SU-DHL-6 (cell line): ENCODE measurements around the gene NEB.

Experiments
- H2AFZ ChIP-seq: fragments of 200-600 bp; sonication (generic); 2 replicates; pipeline ENCODE4 v1.6.1; 2014; ENCODE audit warnings: low read depth, mild to moderate bottlenecking, moderate library complexity, mixed read lengths, antibody characterized with exemption, low read length; ENCODE audit not compliant: severe bottlenecking
- H3F3A ChIP-seq: fragments of 200-600 bp; shearing (Covaris generic); 2 replicates; pipeline ENCODE4 v1.6.0; 2016; ENCODE audit warnings: antibody characterized with exemption, mild to moderate bottlenecking; ENCODE audit not compliant: insufficient read depth
- H3K27ac ChIP-seq: fragments of 200-600 bp; sonication (generic); 2 replicates; pipeline ENCODE4 v1.5.1; 2016; ENCODE audit warnings: low read depth, mild to moderate bottlenecking, low read length, moderate library complexity, mixed read lengths
- H3K27me3 ChIP-seq: fragments of 200-600 bp; sonication (generic), shearing (Covaris generic); 2 replicates; pipeline ENCODE4 v1.6.0; 2014; ENCODE audit warnings: mild to moderate bottlenecking, low read length
- H3K36me3 ChIP-seq: fragments of 200-600 bp; sonication (generic); 2 replicates; pipeline ENCODE4 v1.6.1; 2014; ENCODE audit warnings: mild to moderate bottlenecking, low read length, mixed read lengths
- H3K4me2 ChIP-seq: fragments of 300-600, 200-600 bp; shearing (Covaris generic), sonication (generic); 2 replicates; pipeline ENCODE4 v1.6.0; 2014; ENCODE audit warnings: low read length, low read depth, mild to moderate bottlenecking; ENCODE audit not compliant: poor library complexity, severe bottlenecking
- H3K4me3 ChIP-seq: fragments of 200-600 bp; sonication (generic); 2 replicates; pipeline ENCODE4 v1.5.1; 2014; ENCODE audit warnings: antibody characterized with exemption, low read length, mild to moderate bottlenecking, mixed read lengths; ENCODE audit not compliant: insufficient read depth, poor library complexity, severe bottlenecking
- H3K79me2 ChIP-seq: fragments of 200-600 bp; sonication (generic); 2 replicates; pipeline ENCODE4 v1.6.1; 2014; ENCODE audit warnings: mild to moderate bottlenecking, low read length, moderate library complexity; ENCODE audit not compliant: insufficient read depth
- H3K9ac ChIP-seq: fragments of 200-600 bp; sonication (generic); 2 replicates; pipeline ENCODE4 v1.7.0; 2014; ENCODE audit warnings: mild to moderate bottlenecking, low read length
- H3K9me2 ChIP-seq: fragments of 200-600 bp; sonication (generic); replicated peaks from 2 replicates; pipeline ENCODE4 v1.6.1; 2014; ENCODE audit warnings: low read length; ENCODE audit not compliant: insufficient read depth
- H3K9me3 ChIP-seq: fragments of 200-600 bp; sonication (generic); 2 replicates; pipeline ENCODE4 v1.6.1; 2014; ENCODE audit warnings: low read length, mixed read lengths; ENCODE audit not compliant: insufficient read depth
- H4K20me1 ChIP-seq: fragments of 200-600 bp; sonication (generic); 2 replicates; pipeline ENCODE4 v1.6.1; 2014; ENCODE audit warnings: low read depth, mild to moderate bottlenecking, antibody characterized with exemption, low read length, moderate library complexity, mixed read lengths
- EZH2phosphoT487 ChIP-seq: fragments of 200-600 bp; sonication (generic), shearing (Covaris generic); conservative IDR thresholded peaks from 2 replicates; pipeline ENCODE4 v1.6.1; 2018; ENCODE audit warnings: mild to moderate bottlenecking, antibody characterized with exemption, low read length, moderate library complexity, mixed read lengths
- TF ChIP-seq, protein P1 (sequence below): fragments of 200-600 bp; sonication (generic); IDR thresholded peaks from one replicate; pipeline ENCODE4 v1.5.1; 2017; ENCODE audit warnings: antibody characterized with exemption, mild to moderate bottlenecking, low read length, moderate library complexity; ENCODE audit not compliant: insufficient read depth, poor library complexity, severe bottlenecking

Gene NEB

DNA sequence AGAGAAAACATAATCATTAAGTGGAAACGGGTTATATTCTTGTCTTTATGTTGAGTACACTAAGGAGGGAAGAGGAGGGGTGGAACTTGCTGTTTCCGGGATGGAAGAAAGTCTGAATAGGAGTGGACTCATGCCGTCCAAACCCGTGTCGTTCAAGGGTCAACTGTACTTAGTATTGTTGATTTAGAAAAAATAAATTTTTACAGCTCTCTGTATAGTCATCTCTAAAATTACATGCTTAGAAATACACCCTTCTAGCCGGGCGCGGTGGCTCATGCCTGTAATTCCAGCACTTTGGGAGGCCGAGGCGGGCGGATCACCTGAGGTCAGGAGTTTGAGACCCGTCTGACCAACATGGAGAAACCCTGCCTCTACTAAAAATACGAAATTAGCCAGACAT lies 295.1 kb downstream of the NEB start:
- no peak for TF ChIP-seq EZH2phosphoT487
- TF ChIP-seq, protein P1, sequence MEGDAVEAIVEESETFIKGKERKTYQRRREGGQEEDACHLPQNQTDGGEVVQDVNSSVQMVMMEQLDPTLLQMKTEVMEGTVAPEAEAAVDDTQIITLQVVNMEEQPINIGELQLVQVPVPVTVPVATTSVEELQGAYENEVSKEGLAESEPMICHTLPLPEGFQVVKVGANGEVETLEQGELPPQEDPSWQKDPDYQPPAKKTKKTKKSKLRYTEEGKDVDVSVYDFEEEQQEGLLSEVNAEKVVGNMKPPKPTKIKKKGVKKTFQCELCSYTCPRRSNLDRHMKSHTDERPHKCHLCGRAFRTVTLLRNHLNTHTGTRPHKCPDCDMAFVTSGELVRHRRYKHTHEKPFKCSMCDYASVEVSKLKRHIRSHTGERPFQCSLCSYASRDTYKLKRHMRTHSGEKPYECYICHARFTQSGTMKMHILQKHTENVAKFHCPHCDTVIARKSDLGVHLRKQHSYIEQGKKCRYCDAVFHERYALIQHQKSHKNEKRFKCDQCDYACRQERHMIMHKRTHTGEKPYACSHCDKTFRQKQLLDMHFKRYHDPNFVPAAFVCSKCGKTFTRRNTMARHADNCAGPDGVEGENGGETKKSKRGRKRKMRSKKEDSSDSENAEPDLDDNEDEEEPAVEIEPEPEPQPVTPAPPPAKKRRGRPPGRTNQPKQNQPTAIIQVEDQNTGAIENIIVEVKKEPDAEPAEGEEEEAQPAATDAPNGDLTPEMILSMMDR: no peak
- H3K9ac ChIP-seq: no peak overlapping the region
- H3K79me2 ChIP-seq: no peaks in the 10 kb centered on the region
- no peaks in the 10 kb centered on the region for H4K20me1 ChIP-seq
- H3F3A ChIP-seq: peaks cover 11% of the 10 kb centered on the region; the same call in 1 of the 2 replicates
- H3K27me3 ChIP-seq: no peaks in the 10 kb centered on the region
- no peak overlapping the region for H3K4me2 ChIP-seq
- no peak overlapping the region for H3K27ac ChIP-seq
- no peaks in the 10 kb centered on the region for H3K9me2 ChIP-seq
- no peaks in the 10 kb centered on the region for H3K9me3 ChIP-seq
- peaks cover 60% of the 10 kb centered on the region for H3K36me3 ChIP-seq
- no peak overlapping the region for H3K4me3 ChIP-seq
- no peak overlapping the region for H2AFZ ChIP-seq

DNA sequence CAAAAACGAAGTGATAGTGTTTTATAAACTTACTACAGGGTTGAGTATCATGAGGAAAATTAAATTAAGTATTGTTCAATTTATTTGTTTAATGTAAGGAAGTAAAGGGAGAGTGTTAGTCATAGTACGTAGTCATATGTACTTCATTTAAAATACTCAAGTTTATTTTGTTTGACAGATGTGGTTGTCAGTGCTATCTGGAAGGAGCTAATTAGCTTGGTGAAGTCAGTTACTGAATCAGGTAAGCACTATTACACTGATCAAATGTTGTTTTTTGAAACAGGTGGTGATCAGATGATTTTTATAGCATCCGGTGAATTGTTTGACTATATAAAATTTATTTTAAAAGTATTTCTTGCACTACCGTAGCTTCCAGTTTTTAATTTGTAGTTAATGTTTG lies 295.8 kb downstream of the NEB start:
- no peak overlapping the region for H2AFZ ChIP-seq
- peaks cover 11% of the 10 kb centered on the region; the same call in 1 of the 2 replicates for H3F3A ChIP-seq
- H3K4me3 ChIP-seq: no peak overlapping the region
- no peaks in the 10 kb centered on the region for H3K27me3 ChIP-seq
- H3K4me2 ChIP-seq: no peak overlapping the region
- no peaks in the 10 kb centered on the region for H3K9me2 ChIP-seq
- no peak overlapping the region for H3K9ac ChIP-seq
- no peak overlapping the region for H3K27ac ChIP-seq
- H3K79me2 ChIP-seq: no peaks in the 10 kb centered on the region
- no peak for TF ChIP-seq EZH2phosphoT487
- TF ChIP-seq, protein P1: no peak
- no peaks in the 10 kb centered on the region for H4K20me1 ChIP-seq
- H3K9me3 ChIP-seq: no peaks in the 10 kb centered on the region
- peaks cover 58% of the 10 kb centered on the region for H3K36me3 ChIP-seq

DNA sequence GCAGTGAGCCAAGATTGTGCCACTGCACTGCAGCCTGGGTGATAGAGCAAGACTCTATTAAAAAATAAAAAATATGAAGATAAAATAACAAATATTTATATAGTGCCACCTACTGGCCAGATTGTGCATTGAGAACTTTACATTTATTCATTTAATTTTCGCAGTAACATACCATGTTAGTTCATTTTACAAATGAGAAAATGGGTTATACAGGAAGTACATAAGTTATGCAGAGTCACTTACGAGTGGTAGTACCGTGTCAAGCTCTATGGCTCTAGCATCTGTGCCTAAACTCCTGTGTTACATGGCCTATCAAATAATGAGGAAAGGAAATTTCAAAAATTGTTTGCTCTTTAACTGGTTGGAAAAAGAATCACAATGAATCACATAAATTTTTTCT lies 296.6 kb downstream of the NEB start:
- Histone ChIP-seq H3K4me3 (no peak overlapping the region), H3K9ac (no peak overlapping the region), H3K27me3 (no peaks in the 10 kb centered on the region), H3K27ac (no peak overlapping the region), H3K9me2 (no peaks in the 10 kb centered on the region), H4K20me1 (no peaks in the 10 kb centered on the region), H3K9me3 (no peaks in the 10 kb centered on the region), H3K4me2 (no peak overlapping the region), H3F3A (peaks cover 11% of the 10 kb centered on the region; the same call in 1 of the 2 replicates), H2AFZ (no peak overlapping the region), H3K79me2 (no peaks in the 10 kb centered on the region), H3K36me3 (peaks cover 57% of the 10 kb centered on the region)
- no peak for TF ChIP-seq EZH2phosphoT487
- TF ChIP-seq, protein P1: peak; percentile 53
